Stimulated activated effector memory CD8-positive, alpha-beta T cell treated with anti-CD3 and anti-CD28 coated beads, Interleukin-12 subunit alpha, Interleukin-12 subunit beta, amount 100 ng/mL, for 72 hours (primary cell): ENCODE data around the gene PARP12.

Experiments used
- ATAC-seq: fragments of 150-1000 bp; cut with Tn5 transposase; 2 replicates; pipeline ENCODE4 v1.10.0; 2021
- DNase-seq, 2 donors: peaks; one replicate each; pipeline ENCODE4 v3.0.0; 2021 to 2022; ENCODE audit warnings: low spot score in 2 of 2
- H3K27ac Mint-ChIP-seq: one replicate; pipeline ENCODE4 v1.8.0; 2022; ENCODE audit warnings: mild to moderate bottlenecking, mixed read lengths
- H3K36me3 Mint-ChIP-seq: one replicate; pipeline ENCODE4 v1.8.0; 2022; ENCODE audit warnings: mild to moderate bottlenecking, mixed read lengths
- H3K4me1 Mint-ChIP-seq: one replicate; pipeline ENCODE4 v1.8.0; 2022; ENCODE audit warnings: mixed read lengths
- H3K4me3 Mint-ChIP-seq: one replicate; pipeline ENCODE4 v1.8.0; 2022; ENCODE audit warnings: mild to moderate bottlenecking, mixed read lengths
- H3K9me3 Mint-ChIP-seq: one replicate; pipeline ENCODE4 v1.8.0; 2022; ENCODE audit warnings: mixed read lengths

Gene PARP12

DNA sequence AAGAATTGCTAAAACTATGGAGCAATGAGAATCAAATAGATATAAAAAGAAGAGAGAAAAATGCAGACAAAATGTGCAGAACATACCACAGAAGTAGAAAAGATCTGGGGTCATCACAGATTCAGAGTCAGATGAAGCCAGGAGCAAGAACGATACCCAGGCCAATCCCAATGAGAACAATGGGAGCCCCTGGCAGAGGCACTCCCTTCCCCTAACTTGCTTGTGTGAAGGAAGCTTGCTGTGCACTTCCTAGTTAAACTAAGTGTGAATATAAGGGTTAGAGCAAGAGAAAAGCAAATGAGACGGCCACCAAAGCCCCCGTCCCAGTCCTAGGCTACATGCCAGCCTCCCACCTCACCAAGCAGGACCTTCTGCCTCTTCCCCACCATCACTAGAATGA is 12.7 kb downstream of the PARP12 start:
- Mint-ChIP-seq H3K4me3 (no peak overlapping the region), H3K27ac (no peak overlapping the region), H3K4me1 (peaks cover 27% of the 10 kb centered on the region)

DNA sequence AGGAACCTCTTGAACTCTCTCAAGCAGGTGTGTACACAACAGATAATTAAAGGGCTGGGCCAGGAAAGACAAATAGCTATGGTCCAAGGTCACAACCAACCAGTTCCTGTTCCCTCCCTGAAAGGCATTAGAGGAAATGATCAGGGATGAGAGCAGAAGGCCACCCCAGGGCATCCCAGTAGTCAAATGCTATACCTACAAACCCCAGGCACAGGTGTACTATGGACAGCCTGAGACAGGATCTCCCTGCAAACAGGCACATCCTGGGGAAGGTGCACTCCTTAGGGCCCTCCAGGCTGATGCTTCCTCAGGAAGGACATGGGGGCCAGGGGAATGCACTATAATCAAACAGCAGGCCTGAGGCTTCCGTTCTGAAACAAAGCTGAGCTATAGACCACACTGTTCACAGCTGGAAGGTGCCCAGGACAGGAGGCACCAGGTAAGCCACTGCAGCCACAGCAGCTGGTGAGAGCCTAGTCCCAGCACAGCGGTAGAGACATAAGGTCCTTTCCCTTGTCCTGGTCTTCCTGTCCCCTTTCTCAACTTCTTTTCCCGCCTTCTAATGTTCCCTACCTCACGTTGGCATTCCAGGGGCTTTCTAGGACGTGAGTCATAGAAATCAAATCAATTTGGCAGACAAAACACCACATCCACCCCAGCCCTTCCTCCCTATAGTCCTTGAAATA is 13.3 kb downstream of the PARP12 start:
- peaks cover 37% of the 10 kb centered on the region for H3K36me3 Mint-ChIP-seq
- H3K9me3 Mint-ChIP-seq = no peaks in the 10 kb centered on the region
- H3K4me3 Mint-ChIP-seq = no peak overlapping the region
- no peak for ATAC-seq
- no peak for DNase-seq
- H3K4me1 Mint-ChIP-seq = peaks cover 26% of the 10 kb centered on the region
- H3K27ac Mint-ChIP-seq = no peak overlapping the region

More for the DNA sequence above, 12.7 kb downstream of the PARP12 start:
- peaks cover 31% of the 10 kb centered on the region for H3K36me3 Mint-ChIP-seq
- ATAC-seq (no peak), DNase-seq (no peak)
- no peaks in the 10 kb centered on the region for H3K9me3 Mint-ChIP-seq

DNA sequence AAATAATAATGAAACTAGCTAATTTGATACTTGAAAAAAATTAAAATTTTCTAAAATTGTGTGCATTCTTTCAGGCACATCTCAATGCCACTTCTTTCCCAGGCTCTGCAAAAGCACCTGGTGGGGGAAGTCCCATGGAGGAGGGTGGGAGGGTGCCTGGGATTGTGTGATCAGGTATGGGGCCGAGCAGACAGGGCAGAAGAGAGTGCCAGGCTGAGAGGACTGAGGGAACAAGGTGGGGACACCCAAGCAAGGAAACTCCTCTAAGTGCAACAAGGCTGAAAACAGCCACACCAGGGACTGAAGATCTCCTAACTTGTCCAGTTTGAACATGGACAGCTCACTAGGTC is 13.8 kb downstream of the PARP12 start:
- DNase-seq (no peak), ATAC-seq (no peak)
- Mint-ChIP-seq H3K4me3 (no peak overlapping the region), H3K4me1 (peaks cover 21% of the 10 kb centered on the region), H3K27ac (no peak overlapping the region), H3K9me3 (no peaks in the 10 kb centered on the region), H3K36me3 (peaks cover 39% of the 10 kb centered on the region)

DNA sequence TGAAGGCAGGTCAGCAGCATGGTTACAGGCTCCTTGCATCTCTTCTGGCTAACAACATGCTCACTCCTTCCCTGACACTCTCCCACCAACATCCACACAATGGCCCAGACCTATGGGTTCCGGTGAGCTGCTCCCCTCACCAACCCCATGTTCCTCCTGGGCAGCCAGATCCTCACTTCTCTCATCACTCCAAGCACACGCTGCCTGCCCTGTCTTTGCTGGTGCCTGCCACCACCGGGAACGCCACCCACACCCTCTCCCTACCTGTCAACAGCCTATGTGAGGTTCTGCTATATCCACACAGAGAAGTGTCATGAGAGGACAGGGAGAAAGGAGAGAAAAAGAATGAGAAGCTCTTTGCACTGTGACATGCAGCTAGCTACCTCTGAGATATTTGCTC is 14.6 kb downstream of the PARP12 start:
- Mint-ChIP-seq H3K36me3 (peaks cover 40% of the 10 kb centered on the region), H3K9me3 (no peaks in the 10 kb centered on the region), H3K27ac (no peak overlapping the region), H3K4me1 (peaks cover 13% of the 10 kb centered on the region), H3K4me3 (no peak overlapping the region)
- ATAC-seq (no peak), DNase-seq (no peak)

DNA sequence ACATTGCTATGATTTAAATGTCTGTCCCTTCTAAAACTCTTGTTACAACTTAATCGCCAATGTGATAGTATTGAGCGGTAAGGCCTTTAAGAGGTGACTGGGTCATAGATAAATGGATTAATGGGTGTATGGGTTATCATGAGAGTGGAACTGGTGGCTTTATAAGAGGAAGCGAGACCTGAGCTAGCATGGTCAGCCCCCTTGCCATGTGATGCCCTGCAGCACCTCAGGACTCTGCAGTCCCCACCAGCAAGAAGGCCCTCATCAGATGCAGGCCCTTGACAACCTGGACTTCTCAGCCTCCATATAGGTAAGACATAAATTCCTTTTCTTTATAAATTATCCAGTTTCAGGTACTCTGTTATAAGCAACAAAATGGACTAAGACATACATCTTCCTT is 15.6 kb downstream of the PARP12 start:
- Mint-ChIP-seq H3K9me3 (no peaks in the 10 kb centered on the region), H3K4me3 (no peak overlapping the region)

DNA sequence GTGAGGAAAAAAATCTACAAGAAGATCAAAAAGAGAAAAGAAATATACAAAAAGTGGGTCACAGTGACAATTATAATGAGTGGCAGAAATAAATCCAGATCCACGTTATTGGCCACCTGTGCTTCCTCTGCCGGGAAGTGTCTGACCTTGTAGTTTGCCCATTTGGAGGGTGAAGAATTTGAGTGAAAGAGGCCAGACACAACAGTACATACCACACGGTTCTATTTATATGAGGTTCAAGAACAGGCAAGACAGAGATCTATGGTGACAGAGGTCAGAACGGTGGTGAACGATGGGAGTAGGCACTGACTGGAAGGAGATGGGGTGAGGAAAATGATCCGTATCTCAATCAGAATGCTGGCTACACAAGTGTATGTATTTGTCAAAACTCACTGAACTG is 17.1 kb downstream of the PARP12 start:
- H3K4me1 Mint-ChIP-seq = peaks cover 10% of the 10 kb centered on the region
- no peak overlapping the region for H3K27ac Mint-ChIP-seq
- no peak for ATAC-seq
- no peak for DNase-seq
- peaks cover 43% of the 10 kb centered on the region for H3K36me3 Mint-ChIP-seq
- no peaks in the 10 kb centered on the region for H3K9me3 Mint-ChIP-seq
- no peak overlapping the region for H3K4me3 Mint-ChIP-seq

More for the DNA sequence above, 15.6 kb downstream of the PARP12 start:
- Mint-ChIP-seq H3K36me3 (peaks cover 34% of the 10 kb centered on the region), H3K27ac (no peak overlapping the region), H3K4me1 (peaks cover 10% of the 10 kb centered on the region)
- ATAC-seq (no peak), DNase-seq (no peak)

DNA sequence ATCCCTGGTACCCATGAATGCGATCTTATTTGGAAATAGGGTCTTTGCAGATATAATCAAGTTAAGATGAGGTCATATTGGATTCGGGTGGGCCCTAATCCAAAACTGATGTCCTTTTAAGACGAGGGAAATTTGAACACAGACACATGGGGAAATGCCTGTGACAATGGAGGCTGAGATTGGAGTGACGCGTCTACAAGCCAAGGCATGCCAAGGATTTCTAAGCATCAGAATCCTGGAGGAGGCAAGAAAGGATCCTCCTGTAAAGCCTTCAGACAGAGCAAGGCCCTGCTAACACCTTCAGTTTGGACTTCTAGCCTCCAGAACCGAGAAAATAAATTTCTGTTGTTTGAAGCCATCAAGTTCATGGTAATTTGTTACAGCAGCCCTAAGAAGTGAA is 18.5 kb downstream of the PARP12 start:
- H3K4me3 Mint-ChIP-seq = no peak overlapping the region
- no peak for DNase-seq
- H3K4me1 Mint-ChIP-seq = peaks cover 14% of the 10 kb centered on the region
- H3K27ac Mint-ChIP-seq = peak overlapping the region; percentile 24
- peaks cover 39% of the 10 kb centered on the region for H3K36me3 Mint-ChIP-seq
- no peak for ATAC-seq
- no peaks in the 10 kb centered on the region for H3K9me3 Mint-ChIP-seq

DNA sequence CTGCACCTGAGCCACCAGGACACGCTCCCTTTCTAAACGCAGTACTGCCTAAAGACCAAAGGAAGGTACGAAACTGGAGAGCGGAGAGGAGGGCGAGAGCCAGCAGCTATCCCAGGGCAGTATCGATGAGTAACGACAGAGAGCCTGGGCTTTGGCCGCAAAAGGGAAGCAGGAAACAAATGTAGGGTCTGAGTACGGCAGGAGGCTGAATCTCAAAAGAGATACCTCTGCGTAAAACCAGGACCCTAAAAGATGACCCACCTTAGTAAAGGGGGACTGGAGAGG is 20.4 kb downstream of the PARP12 start:
- peaks cover 15% of the 10 kb centered on the region for H3K4me1 Mint-ChIP-seq
- H3K9me3 Mint-ChIP-seq = no peaks in the 10 kb centered on the region
- DNase-seq (no peak), ATAC-seq (no peak)
- no peak overlapping the region for H3K4me3 Mint-ChIP-seq
- no peak overlapping the region for H3K27ac Mint-ChIP-seq
- peaks cover 45% of the 10 kb centered on the region for H3K36me3 Mint-ChIP-seq

DNA sequence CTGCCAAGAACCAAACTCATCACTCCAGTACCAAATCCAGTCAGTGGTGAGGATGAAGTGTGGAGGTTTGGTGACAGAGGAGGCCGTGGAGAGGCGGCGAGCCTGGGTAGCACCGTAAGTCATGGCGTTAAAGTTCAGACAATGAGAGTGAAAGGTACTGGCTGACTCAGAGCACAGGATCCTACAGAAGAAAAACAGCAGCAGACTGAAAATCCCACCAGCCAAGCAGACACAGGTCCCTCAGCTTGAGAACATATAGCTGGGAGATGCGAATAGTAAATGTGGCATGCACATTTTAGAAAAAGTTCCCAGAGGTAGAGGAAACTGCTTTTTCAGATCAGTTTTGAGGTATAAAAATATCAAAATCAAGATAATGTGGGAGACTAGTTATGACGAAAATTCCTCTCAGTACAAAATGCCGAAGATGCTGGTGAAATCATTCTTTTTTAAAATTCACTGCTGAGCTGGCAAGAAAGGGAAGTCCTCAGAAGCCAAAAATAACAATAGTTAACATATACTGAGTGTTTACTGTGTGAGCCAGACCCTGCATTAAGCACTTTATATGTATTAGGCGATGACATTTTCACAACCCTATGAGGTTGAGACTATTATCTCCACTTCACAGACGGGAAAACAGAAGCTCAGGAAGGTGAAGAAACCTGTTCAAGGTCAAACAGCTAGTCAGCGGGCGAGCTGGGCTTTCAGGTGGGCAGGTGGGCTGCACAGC is 20.9 kb downstream of the PARP12 start:
- peaks cover 50% of the 10 kb centered on the region for H3K36me3 Mint-ChIP-seq
- H3K4me1 Mint-ChIP-seq = peaks cover 18% of the 10 kb centered on the region
- no peak overlapping the region for H3K27ac Mint-ChIP-seq
- H3K4me3 Mint-ChIP-seq = no peak overlapping the region
- ATAC-seq (no peak), DNase-seq (no peak)
- no peaks in the 10 kb centered on the region for H3K9me3 Mint-ChIP-seq

DNA sequence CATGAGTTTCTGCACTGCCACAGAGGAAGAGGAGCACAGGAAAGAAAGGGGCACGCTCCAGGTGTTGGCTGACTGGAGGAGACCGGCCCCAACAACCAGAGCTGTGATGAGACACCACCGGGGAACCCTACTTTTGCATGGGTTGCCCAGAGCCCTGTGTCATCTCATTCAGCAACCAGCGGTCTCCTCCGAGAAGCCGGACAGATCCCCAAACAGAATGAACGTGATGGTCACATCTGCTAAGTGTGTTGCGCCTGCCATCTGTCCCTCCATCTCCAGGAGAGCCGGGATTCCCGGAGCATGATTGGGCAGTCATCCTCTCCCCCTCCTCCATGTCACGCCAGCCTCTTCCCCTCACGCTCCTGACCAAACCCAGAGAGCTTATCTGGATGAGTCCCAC is 22.9 kb downstream of the PARP12 start:
- H3K27ac Mint-ChIP-seq = peak overlapping the region; percentile 54

DNA sequence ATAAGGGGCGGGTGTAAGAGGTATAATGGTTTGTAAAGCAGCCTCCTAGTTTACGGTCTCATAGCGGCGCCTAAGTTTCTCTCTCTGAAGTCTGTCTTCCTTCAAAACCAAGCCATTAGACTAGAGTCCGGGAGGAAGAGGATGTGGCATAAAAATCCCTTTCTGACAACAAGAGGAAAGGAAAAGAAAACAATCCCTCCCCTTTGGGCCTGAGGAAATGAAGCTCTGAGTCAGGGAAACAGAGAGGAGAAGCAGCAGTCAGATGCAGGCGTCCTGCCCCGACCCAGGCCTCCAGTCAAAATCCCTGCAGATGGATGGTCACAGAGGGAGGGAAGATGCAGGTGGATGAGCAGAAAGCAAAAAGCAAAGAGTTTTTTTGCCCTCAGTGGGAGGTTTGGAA is 23.7 kb downstream of the PARP12 start:
- Mint-ChIP-seq H3K36me3 (peaks cover 40% of the 10 kb centered on the region), H3K4me3 (no peak overlapping the region), H3K4me1 (peaks cover 35% of the 10 kb centered on the region), H3K27ac (peak overlapping the region; percentile 60), H3K9me3 (no peaks in the 10 kb centered on the region)
- DNase-seq (no peak), ATAC-seq (no peak)

More for the DNA sequence above, 22.9 kb downstream of the PARP12 start:
- DNase-seq (no peak), ATAC-seq (no peak)
- Mint-ChIP-seq H3K4me1 (peaks cover 35% of the 10 kb centered on the region), H3K4me3 (no peak overlapping the region), H3K36me3 (peaks cover 47% of the 10 kb centered on the region), H3K9me3 (no peaks in the 10 kb centered on the region)

DNA sequence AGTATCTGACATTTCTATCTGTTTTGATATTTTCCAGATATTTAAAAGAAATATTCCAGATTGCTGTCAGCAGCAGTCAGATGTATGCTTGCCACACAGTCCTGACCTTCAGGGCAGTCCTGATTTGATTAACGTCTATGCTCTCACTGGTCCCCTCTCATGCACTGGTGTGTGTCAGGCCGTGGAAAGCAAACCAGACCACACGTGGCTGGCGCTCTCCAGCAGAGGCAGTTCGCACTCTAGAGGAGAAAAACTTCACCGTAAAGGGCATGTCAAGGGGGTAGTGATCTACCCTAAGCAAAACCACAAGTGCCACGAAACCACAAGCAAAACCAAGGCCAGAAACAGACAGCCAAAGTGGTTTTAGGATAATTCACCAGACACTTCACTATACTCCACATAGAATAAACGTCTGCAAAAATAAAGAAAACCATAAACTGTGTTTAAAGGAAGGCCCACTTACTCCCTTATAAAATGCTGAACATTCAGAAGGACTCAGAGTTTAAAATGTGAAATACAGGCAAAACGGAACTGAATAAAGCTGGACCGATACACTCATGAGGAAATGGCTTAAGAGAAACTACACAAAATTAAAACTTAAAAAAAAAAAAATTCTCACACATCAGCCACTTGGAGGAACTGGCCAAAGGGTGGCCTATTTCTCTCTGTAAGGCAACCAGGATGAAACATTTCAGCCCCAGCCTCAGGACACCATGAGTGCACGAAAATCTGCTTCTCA is 26.4 kb downstream of the PARP12 start:
- DNase-seq (no peak), ATAC-seq (peak; percentile 83)
- Mint-ChIP-seq H3K36me3 (peaks cover 51% of the 10 kb centered on the region), H3K9me3 (no peaks in the 10 kb centered on the region), H3K4me1 (peaks cover 35% of the 10 kb centered on the region), H3K4me3 (no peak overlapping the region), H3K27ac (peak overlapping the region; percentile 45)

DNA sequence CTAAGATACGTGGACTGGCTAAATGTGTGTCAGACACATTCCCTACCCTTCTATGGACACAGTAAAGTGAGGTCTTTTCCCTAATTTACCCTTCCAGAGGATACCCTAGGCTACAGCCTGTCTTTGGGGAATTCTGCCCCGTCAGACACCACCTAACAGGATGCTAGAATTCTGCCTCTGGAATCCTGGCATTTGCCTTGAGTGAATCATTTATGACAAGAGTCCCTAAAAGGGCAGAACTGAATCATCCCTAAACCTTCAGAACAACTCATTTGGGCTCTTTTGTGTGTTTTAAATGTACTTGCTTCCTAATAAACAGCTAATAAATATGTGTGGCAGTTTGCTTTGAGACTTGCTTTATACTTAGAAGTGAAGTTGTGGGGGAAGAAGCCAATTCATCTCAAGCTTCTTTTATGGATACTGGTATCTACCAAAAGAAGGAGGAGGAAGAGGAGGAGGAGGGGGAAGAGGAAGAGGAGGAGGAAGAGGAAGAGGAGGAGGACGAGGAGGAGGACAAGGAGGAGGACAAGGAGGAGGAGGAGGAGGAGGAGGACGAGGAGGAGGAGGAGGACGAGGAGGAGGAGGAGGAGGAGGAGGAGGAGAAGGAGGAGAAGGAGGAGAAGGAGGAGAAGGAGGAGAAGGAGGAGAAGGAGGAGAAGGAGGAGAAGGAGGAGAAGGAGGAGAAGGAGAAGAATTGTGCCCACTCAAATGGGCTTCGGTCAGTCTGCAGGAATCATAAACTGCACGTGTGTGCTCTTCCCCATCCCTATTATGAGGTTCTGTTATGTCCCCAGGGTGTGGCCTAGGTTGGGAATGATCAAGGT is 27.1 kb downstream of the PARP12 start:
- no peaks in the 10 kb centered on the region for H3K9me3 Mint-ChIP-seq
- DNase-seq (no peak), ATAC-seq (no peak)
- peaks cover 35% of the 10 kb centered on the region for H3K4me1 Mint-ChIP-seq
- peak overlapping the region; percentile 48 for H3K27ac Mint-ChIP-seq
- peaks cover 50% of the 10 kb centered on the region for H3K36me3 Mint-ChIP-seq
- no peak overlapping the region for H3K4me3 Mint-ChIP-seq

DNA sequence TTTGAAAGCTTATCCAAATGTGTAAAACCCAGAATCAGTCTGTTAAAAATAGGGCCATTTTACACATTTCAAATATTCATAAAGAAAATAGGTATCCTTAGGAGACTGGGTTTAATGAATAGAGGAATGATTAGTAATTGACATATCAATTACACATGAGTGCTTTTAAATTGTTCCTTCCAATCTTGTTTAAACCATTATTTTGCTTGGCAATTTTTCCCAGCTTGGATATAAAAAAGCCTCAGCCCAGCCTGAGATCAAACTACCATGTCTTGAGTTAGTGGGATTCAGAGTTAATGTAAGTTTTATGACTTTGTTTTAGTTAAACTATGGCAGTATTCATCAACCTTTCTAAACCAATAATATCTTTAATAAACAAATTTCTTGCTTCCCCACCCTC is 28.3 kb downstream of the PARP12 start:
- peaks cover 58% of the 10 kb centered on the region for H3K36me3 Mint-ChIP-seq
- H3K4me3 Mint-ChIP-seq = no peak overlapping the region
- peaks cover 27% of the 10 kb centered on the region for H3K4me1 Mint-ChIP-seq
- DNase-seq (no peak), ATAC-seq (no peak)
- H3K27ac Mint-ChIP-seq = no peak overlapping the region
- H3K9me3 Mint-ChIP-seq = no peaks in the 10 kb centered on the region

DNA sequence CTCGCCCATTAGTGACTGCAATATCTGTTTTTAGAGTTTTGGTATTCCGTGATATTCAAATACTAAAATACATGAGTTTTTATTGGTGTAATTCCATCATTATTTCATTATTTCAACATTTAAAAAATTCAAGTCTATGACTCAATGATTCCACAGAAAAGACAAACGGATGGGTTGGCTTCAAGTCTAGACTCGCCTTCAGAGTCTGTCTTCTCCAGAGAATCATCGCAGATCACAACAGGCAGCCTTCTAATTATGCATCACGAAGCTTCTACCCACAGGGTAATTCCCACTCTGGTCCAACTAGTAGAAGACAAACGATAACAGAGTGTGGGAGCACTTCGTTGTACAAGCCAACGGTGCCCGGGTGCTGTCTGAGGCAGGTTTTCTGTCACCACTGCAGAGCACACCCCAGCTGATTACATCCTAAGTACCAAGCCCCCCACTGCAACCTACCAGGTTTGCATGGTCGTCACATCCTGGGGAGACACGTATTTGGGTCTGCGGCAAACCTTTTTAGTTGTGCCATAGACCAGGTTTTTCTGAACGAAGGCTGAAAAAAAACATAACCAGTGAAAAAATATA is 28.9 kb downstream of the PARP12 start:
- no peak for DNase-seq
- Mint-ChIP-seq H3K4me3 (no peak overlapping the region), H3K36me3 (peaks cover 60% of the 10 kb centered on the region), H3K9me3 (no peaks in the 10 kb centered on the region), H3K4me1 (peaks cover 22% of the 10 kb centered on the region), H3K27ac (no peak overlapping the region)
- no peak for ATAC-seq
